Measurements from ENCODE around the gene STK10. TPM values are rescaled to one million over a fixed set of nuclear protein-coding genes. Genes with fewer than 3 reads are reported as not detected.

The STK10 gene
- polyA plus RNA-seq, 2 of the 4 experiments (the other 2 are of a cell fraction), result 4.3 to 13.1 TPM

DNA sequence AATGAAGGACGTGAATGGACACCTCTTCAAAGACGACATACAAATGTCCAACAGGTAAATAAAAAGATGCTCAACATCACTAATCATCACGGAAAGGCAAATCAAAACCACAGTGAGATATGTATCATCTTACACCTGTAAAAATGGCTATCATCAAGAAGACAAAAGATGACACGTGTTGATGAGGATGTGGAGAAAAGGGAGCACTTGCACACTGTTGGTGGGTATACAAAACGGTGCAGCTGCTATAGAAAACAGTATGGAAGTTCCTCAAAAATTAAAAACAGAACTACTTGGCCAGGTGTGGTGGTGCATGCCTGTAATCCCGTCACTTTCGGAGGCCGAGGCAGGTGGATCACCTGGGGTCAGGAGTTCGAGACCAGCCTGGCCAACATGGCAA is 47.9 kb downstream of the STK10 start:
- TF ChIP-seq HDAC2 (IDR thresholded peaks at IDR 0.05) (no peak), GATA3 (IDR thresholded peaks at IDR 0.05; ENCODE audit: borderline replicate concordance) (no peak), POLR2A (IDR thresholded peaks at IDR 0.05; ENCODE audit: low read length) (no peak)
- ChIA-PET CTCF (no interaction called here), POLR2A (no interaction called here)
- peaks cover 10% of the 10 kb centered on the region; the same call in 2 of the 3 replicates for H3K9me3 ChIP-seq
- WGBS (ENCODE audit: missing lambda C conversion rate), result 84% methylated on average over 9 of the region's 9 CpGs
- ATAC-seq (no peak), FAIRE-seq (no peak), DNase-seq (ENCODE audit: low read depth in 1 of 2, low spot score in 1 of 2) (no peak)
- H3K4me1 ChIP-seq, result 0 out of 3 replicates have a peak, but pooled peaks cover 4% of the 10 kb centered on the region
- no peak overlapping the region for H3K4me2 ChIP-seq
- H3K27ac ChIP-seq, result no peak overlapping the region
- no peak overlapping the region for H3K4me3 ChIP-seq

DNA sequence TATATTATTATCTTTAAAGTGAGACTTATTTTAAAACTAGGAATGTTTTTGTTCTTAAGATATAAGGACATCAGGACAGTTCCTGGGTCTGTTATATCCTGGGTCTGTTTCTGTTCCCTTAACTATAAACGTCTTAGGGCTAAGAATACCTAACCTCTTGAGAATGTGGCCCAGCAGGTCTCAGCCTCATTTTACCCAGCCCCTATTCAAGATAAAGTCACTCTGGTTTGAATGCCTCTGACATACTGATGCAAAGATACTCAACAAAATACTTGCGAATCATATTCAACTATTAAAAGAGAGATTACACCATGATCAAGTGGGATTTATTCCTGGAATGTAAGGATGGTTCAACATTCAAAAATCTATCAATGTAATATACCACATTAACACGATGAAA is 51.0 kb downstream of the STK10 start:
- no peak for DNase-seq (ENCODE audit: low read depth in 1 of 2, low spot score in 1 of 2)

DNA sequence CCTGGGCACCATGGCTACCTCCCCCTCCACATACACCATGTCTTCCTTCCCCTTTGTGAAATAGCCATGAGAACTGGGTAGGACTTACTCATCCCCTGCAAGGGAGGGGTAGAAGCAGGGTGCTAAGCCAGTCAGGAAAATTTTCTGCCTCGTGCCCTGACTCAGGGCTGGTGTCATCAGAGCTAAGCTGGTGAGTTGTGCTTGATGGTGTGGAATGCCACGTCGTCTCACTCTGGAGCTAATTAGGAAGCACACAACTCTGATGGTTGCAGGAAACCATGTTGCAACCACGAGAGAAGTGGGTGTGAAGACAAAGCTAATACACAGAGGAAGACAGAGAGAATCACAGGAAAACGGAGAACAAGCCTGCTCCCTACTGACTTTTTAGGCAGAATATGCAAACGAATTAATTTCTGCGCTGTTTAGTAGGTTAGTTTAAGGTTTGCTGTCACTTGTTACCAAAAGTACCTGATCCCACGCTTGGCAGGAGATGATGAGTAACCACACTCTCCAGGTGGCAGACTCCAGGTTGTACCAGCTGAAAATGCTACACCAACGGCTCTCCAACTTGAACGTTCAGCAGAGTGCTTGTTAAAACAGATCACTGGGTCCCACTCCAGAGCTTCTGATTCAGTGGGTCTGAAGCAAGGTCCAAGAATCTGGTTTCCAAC is 54.5 kb downstream of the STK10 start:
- TF ChIP-seq JUN (IDR thresholded peaks at IDR 0.05), result no peak
- TF ChIP-seq BHLHE40 (IDR thresholded peaks at IDR 0.05; ENCODE audit: low read depth, low read length), result no peak
- no peak for TF ChIP-seq ESRRA (IDR thresholded peaks at IDR 0.05; ENCODE audit: borderline replicate concordance, low read length)
- TF ChIP-seq RAD21 (conservative IDR thresholded peaks at IDR 0.05 in 1 of 2, IDR thresholded peaks at IDR 0.05 in 1 of 2), result no peak
- TF ChIP-seq JUNB (IDR thresholded peaks at IDR 0.05), result no peak
- TF ChIP-seq RARB (CRISPR knock-in tag; IDR thresholded peaks at IDR 0.05), result no peak
- no peak for TF ChIP-seq POLR2AphosphoS2 (conservative IDR thresholded peaks at IDR 0.05; ENCODE audit: low read length)
- TF ChIP-seq FOXS1 (CRISPR knock-in tag; IDR thresholded peaks at IDR 0.05), result no peak
- TF ChIP-seq, protein P1, sequence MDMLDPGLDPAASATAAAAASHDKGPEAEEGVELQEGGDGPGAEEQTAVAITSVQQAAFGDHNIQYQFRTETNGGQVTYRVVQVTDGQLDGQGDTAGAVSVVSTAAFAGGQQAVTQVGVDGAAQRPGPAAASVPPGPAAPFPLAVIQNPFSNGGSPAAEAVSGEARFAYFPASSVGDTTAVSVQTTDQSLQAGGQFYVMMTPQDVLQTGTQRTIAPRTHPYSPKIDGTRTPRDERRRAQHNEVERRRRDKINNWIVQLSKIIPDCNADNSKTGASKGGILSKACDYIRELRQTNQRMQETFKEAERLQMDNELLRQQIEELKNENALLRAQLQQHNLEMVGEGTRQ (IDR thresholded peaks at IDR 0.05), result no peak
- no peak for TF ChIP-seq CHD4 (IDR thresholded peaks at IDR 0.05; ENCODE audit: borderline replicate concordance)
- TF ChIP-seq, protein P2, sequence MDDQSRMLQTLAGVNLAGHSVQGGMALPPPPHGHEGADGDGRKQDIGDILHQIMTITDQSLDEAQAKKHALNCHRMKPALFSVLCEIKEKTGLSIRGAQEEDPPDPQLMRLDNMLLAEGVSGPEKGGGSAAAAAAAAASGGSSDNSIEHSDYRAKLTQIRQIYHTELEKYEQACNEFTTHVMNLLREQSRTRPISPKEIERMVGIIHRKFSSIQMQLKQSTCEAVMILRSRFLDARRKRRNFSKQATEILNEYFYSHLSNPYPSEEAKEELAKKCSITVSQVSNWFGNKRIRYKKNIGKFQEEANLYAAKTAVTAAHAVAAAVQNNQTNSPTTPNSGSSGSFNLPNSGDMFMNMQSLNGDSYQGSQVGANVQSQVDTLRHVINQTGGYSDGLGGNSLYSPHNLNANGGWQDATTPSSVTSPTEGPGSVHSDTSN (IDR thresholded peaks at IDR 0.05), result no peak
- TF ChIP-seq KDM5A (IDR thresholded peaks at IDR 0.05), result no peak
- no peak for TF ChIP-seq EP300 (IDR thresholded peaks at IDR 0.05)
- TF ChIP-seq ZFP36 (IDR thresholded peaks at IDR 0.05; ENCODE audit: borderline replicate concordance, partially characterized antibody), result no peak
- TF ChIP-seq RNF2 (IDR thresholded peaks at IDR 0.05; ENCODE audit: borderline replicate concordance, low read depth), result no peak
- TF ChIP-seq ZSCAN20 (CRISPR knock-in tag; IDR thresholded peaks at IDR 0.05), result no peak
- TF ChIP-seq, protein P3, sequence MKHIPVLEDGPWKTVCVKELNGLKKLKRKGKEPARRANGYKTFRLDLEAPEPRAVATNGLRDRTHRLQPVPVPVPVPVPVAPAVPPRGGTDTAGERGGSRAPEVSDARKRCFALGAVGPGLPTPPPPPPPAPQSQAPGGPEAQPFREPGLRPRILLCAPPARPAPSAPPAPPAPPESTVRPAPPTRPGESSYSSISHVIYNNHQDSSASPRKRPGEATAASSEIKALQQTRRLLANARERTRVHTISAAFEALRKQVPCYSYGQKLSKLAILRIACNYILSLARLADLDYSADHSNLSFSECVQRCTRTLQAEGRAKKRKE (CRISPR knock-in tag; IDR thresholded peaks at IDR 0.05; ENCODE audit: low read depth), result no peak
- TF ChIP-seq CBX2 (IDR thresholded peaks at IDR 0.05; ENCODE audit: borderline replicate concordance, low read depth), result no peak
- TF ChIP-seq MAZ (IDR thresholded peaks at IDR 0.05; ENCODE audit: borderline replicate concordance, low read depth, low read length), result no peak
- Histone ChIP-seq H3K4me1 (no peaks in the 10 kb centered on the region), H3K4me2 (no peak overlapping the region), H3K27ac (no peak overlapping the region), H3K9me3 (peaks cover 10% of the 10 kb centered on the region; the same call in 2 of the 3 replicates), H3K4me3 (no peak overlapping the region)
- ChIA-PET POLR2A (no interaction called here), CTCF (interaction anchor here (0.6 to 1.4 kb wide), 2 partner anchors 22 to 137 kb away, joined by 3 read pairs; no protein-coding TSS in a partner anchor)
- DNase-seq (ENCODE audit: low read depth in 1 of 2, low spot score in 1 of 2) (no peak), FAIRE-seq (no peak), ATAC-seq (no peak)
- WGBS (ENCODE audit: missing lambda C conversion rate), result 82% methylated on average over 10 of the region's 10 CpGs

More for the DNA sequence above, 51.0 kb downstream of the STK10 start:
- POLR2A ChIA-PET, result no interaction called here
- ATAC-seq (no peak), FAIRE-seq (no peak)
- H3K4me3 ChIP-seq, result no peak overlapping the region
- TF ChIP-seq CHD2 (IDR thresholded peaks at IDR 0.05; ENCODE audit: low read length, partially characterized antibody) (no peak), TP53 (CRISPR knock-in tag; IDR thresholded peaks at IDR 0.05) (no peak), JUNB (IDR thresholded peaks at IDR 0.05) (no peak), HDAC2 (IDR thresholded peaks at IDR 0.05) (no peak), ZSCAN20 (CRISPR knock-in tag; IDR thresholded peaks at IDR 0.05) (no peak), CBX2 (IDR thresholded peaks at IDR 0.05; ENCODE audit: borderline replicate concordance, low read depth) (no peak), FOSB (CRISPR knock-in tag; IDR thresholded peaks at IDR 0.05) (no peak), RCOR1 (IDR thresholded peaks at IDR 0.05; ENCODE audit: low read depth, low read length) (no peak), ESRRA (IDR thresholded peaks at IDR 0.05; ENCODE audit: borderline replicate concordance, low read length) (no peak), ZFP36 (IDR thresholded peaks at IDR 0.05; ENCODE audit: borderline replicate concordance, partially characterized antibody) (no peak), RAD21 (conservative IDR thresholded peaks at IDR 0.05 in 1 of 2, IDR thresholded peaks at IDR 0.05 in 1 of 2) (no peak), SMC3 (IDR thresholded peaks at IDR 0.05) (no peak), EHF (CRISPR knock-in tag; IDR thresholded peaks at IDR 0.05) (no peak), HOXB5 (CRISPR knock-in tag; IDR thresholded peaks at IDR 0.05) (no peak)
- no peak overlapping the region for H3K4me2 ChIP-seq
- no peaks in the 10 kb centered on the region for H3K4me1 ChIP-seq
- no peak overlapping the region for H3K27ac ChIP-seq
- WGBS (ENCODE audit: missing lambda C conversion rate), result 73% methylated on average over 3 of the region's 3 CpGs
- H3K9me3 ChIP-seq, result peaks cover 10% of the 10 kb centered on the region; the same call in 2 of the 3 replicates
- CTCF ChIA-PET, result no interaction called here
